NCI-H345 treated with DMSO at 0.1 percent for 48 hours (cell line): ENCODE data around the gene ASGR1.

Source experiments
- DNase-seq: peaks from one replicate; lab custom pipeline; 2025; ENCODE audit not compliant: unreplicated experiment; lab: John Stamatoyannopoulos, UW

ASGR1 gene

GRCh38 chr17:7179317-7180254 lies at the start of gene ASGR1:
Gene ASGR1, minus strand, starts transcription at chr17:7179370. Its CDS starts 807 bp downstream, at chr17:7178563.
- DNase-seq = no peak

- no peak for DNase-seq
These were observed 49.8 kb upstream of the ASGR1 start for GRCh38 chr17:7228920-7229319.

GRCh38 chr17:7226721-7227710 lies 47.8 kb upstream of the ASGR1 start:
- DNase-seq = no peak

- DNase-seq = no peak
These were observed 46.7 kb upstream of the ASGR1 start for GRCh38 chr17:7225711-7226331.

GRCh38 chr17:7224661-7225111 lies 45.5 kb upstream of the ASGR1 start:
- DNase-seq = no peak

GRCh38 chr17:7224110-7224509 lies 44.9 kb upstream of the ASGR1 start:
- no peak for DNase-seq

GRCh38 chr17:7223375-7223774 lies 44.2 kb upstream of the ASGR1 start:
- no peak for DNase-seq

- no peak for DNase-seq
These were observed 43.8 kb upstream of the ASGR1 start for GRCh38 chr17:7222972-7223292.

GRCh38 chr17:7222093-7222971 lies 43.2 kb upstream of the ASGR1 start:
- no peak for DNase-seq

- no peak for DNase-seq
These were observed 42.3 kb upstream of the ASGR1 start for GRCh38 chr17:7221278-7222092.

- no peak for DNase-seq
These were observed 41.6 kb upstream of the ASGR1 start for GRCh38 chr17:7220593-7221277.

- DNase-seq = no peak
These were observed 40.8 kb upstream of the ASGR1 start, which contains the start of the genes ACADVL and DLG4 for GRCh38 chr17:7219812-7220592. Gene ACADVL, plus strand, starts transcription at chr17:7219938. Its CDS starts 47 bp downstream, at chr17:7219985. Gene DLG4, minus strand, starts transcription at chr17:7219836.

GRCh38 chr17:7219229-7219811 lies 40.1 kb upstream of the ASGR1 start:
- DNase-seq = no peak

- no peak for DNase-seq
These were observed 39.6 kb upstream of the ASGR1 start for GRCh38 chr17:7218758-7219157.

- DNase-seq = no peak
These were observed 39.0 kb upstream of the ASGR1 start for GRCh38 chr17:7218166-7218565.

- no peak for DNase-seq
These were observed 38.2 kb upstream of the ASGR1 start for GRCh38 chr17:7217113-7217987.
